GM23338 (cell line): ENCODE data around the gene ATG9A. TPM values are rescaled to one million over a fixed set of nuclear protein-coding genes. Genes with fewer than 3 reads are reported as not detected.

Source experiments
- ATAC-seq: fragments of 200-7000 bp; cut with Tn5 transposase; 3 replicates; pipeline ENCODE4 v1.9.1; 2020
- DNase-seq: peaks from one replicate; pipeline ENCODE4 v3.0.0-alpha.2; 2015; ENCODE audit warnings: low spot score
- H2AFZ ChIP-seq: fragments of 200-600 bp; sonication (generic); 2 replicates; pipeline ENCODE4 v1.8.0; 2016; ENCODE audit warnings: antibody characterized with exemption, mild to moderate bottlenecking, moderate library complexity
- H3F3A ChIP-seq: fragments of 200-600 bp; sonication (generic); replicated peaks from 2 replicates; pipeline ENCODE4 v1.8.0; 2017; ENCODE audit warnings: antibody characterized with exemption, mixed run types, low read depth
- H3K27ac ChIP-seq: fragments of 200-600 bp; sonication (generic); 2 replicates; pipeline ENCODE4 v1.6.1; 2016; ENCODE audit warnings: low read depth
- H3K27me3 ChIP-seq: fragments of 200-600 bp; sonication (generic); 2 replicates; pipeline ENCODE4 v1.8.0; 2016; ENCODE audit warnings: mild to moderate bottlenecking, mixed run types, moderate library complexity; ENCODE audit not compliant: insufficient read depth
- H3K36me3 ChIP-seq: fragments of 200-600 bp; sonication (generic); 2 replicates; pipeline ENCODE4 v1.8.0; 2016; ENCODE audit warnings: mild to moderate bottlenecking; ENCODE audit not compliant: insufficient read depth
- H3K4me1 ChIP-seq: fragments of 200-600 bp; sonication (generic); 2 replicates; pipeline ENCODE4 v1.8.0; 2016; ENCODE audit warnings: mild to moderate bottlenecking, moderate library complexity; ENCODE audit not compliant: insufficient read depth
- H3K4me2 ChIP-seq: fragments of 200-600 bp; sonication (generic); 2 replicates; pipeline ENCODE4 v1.7.1; 2017; ENCODE audit warnings: mixed run types
- H3K4me3 ChIP-seq: fragments of 200-600 bp; sonication (generic); 2 replicates; pipeline ENCODE4 v1.6.1; 2016; ENCODE audit warnings: mixed run types
- H3K79me2 ChIP-seq: fragments of 200-600 bp; sonication (generic); replicated peaks from 2 replicates; pipeline ENCODE4 v1.8.0; 2017; ENCODE audit warnings: mild to moderate bottlenecking; ENCODE audit not compliant: insufficient read depth
- H3K9me2 ChIP-seq: fragments of 200-600 bp; sonication (generic); 2 replicates; pipeline ENCODE4 v1.8.0; 2017; ENCODE audit not compliant: insufficient read depth
- H4K20me1 ChIP-seq: fragments of 200-600 bp; sonication (generic); replicated peaks from 2 replicates; pipeline ENCODE4 v1.8.0; 2017; ENCODE audit warnings: mild to moderate bottlenecking; ENCODE audit not compliant: insufficient read depth
- H3K27ac Mint-ChIP-seq: 2 replicates; pipeline ENCODE4 v1.8.0; 2020; ENCODE audit warnings: inconsistent platforms, mild to moderate bottlenecking, moderate library complexity, mixed read lengths
- H3K27me3 Mint-ChIP-seq: 3 replicates; pipeline ENCODE4 v1.8.0; 2022; ENCODE audit warnings: low read depth, mild to moderate bottlenecking, moderate library complexity, mixed read lengths, inconsistent platforms; ENCODE audit not compliant: insufficient read depth, poor library complexity
- H3K36me3 Mint-ChIP-seq: 3 replicates; pipeline ENCODE4 v1.8.0; 2021; ENCODE audit warnings: low read depth, mild to moderate bottlenecking, inconsistent platforms, moderate library complexity, mixed read lengths
- H3K4me1 Mint-ChIP-seq: 3 replicates; pipeline ENCODE4 v1.8.0; 2020; ENCODE audit warnings: mild to moderate bottlenecking, inconsistent platforms, mixed read lengths
- H3K4me3 Mint-ChIP-seq: 3 replicates; pipeline ENCODE4 v1.8.0; 2021; ENCODE audit warnings: moderate library complexity, mild to moderate bottlenecking, inconsistent platforms, mixed read lengths
- H3K9me3 Mint-ChIP-seq: 3 replicates; pipeline ENCODE4 v1.8.0; 2020; ENCODE audit warnings: moderate library complexity, mild to moderate bottlenecking, inconsistent platforms, mixed read lengths
- CREB1 ChIP-seq: fragments of 250-450 bp; sonication (Bioruptor Pico); IDR thresholded peaks from 2 replicates; pipeline ENCODE4 v1.5.0; 2020; ENCODE audit warnings: low read depth, mild to moderate bottlenecking, moderate library complexity
- CTCF ChIP-seq, 2 experiments: fragments of 200-600 bp in 1 of 2; sonication (generic) in 1 of 2; conservative IDR thresholded peaks; 2 replicates each; pipeline versions ENCODE4 v1.5.1 to v1.6.1; 2016 to 2017; ENCODE audit warnings: antibody characterized with exemption in 2 of 2, low read depth in 2 of 2, mild to moderate bottlenecking in 2 of 2, moderate library complexity in 1 of 2
- EZH2 ChIP-seq: fragments of 200-600 bp; sonication (generic); IDR thresholded peaks from one replicate; pipeline ENCODE4 v1.8.0; 2017; ENCODE audit warnings: antibody characterized with exemption, mild to moderate bottlenecking, low read depth; ENCODE audit not compliant: unreplicated experiment
- EZH2phosphoT487 ChIP-seq: fragments of 200-600 bp; sonication (generic); IDR thresholded peaks from one replicate; pipeline ENCODE4 v1.8.1; 2018; ENCODE audit warnings: antibody characterized with exemption; ENCODE audit not compliant: unreplicated experiment
- JUNB ChIP-seq: IDR thresholded peaks from one replicate; pipeline ENCODE4 v1.6.1; 2016; ENCODE audit warnings: antibody characterized with exemption; ENCODE audit not compliant: unreplicated experiment
- NANOG ChIP-seq: IDR thresholded peaks from 2 replicates; pipeline ENCODE4 v1.6.1; 2016; ENCODE audit warnings: antibody characterized with exemption, borderline replicate concordance
- POLR2AphosphoS5 ChIP-seq: IDR thresholded peaks from 2 replicates; pipeline ENCODE4 v1.6.1; 2016; ENCODE audit warnings: antibody characterized with exemption, low read depth
- REST ChIP-seq: IDR thresholded peaks from one replicate; pipeline ENCODE4 v1.6.1; 2018; ENCODE audit warnings: antibody characterized with exemption; ENCODE audit not compliant: unreplicated experiment
- STAT1 ChIP-seq: IDR thresholded peaks from one replicate; pipeline ENCODE4 v1.6.1; 2016; ENCODE audit warnings: antibody characterized with exemption; ENCODE audit not compliant: unreplicated experiment
- ZNF114 ChIP-seq: fragments of 250-450 bp; sonication (Bioruptor Pico); IDR thresholded peaks from 2 replicates; pipeline ENCODE4 v1.5.0; 2020; ENCODE audit warnings: mild to moderate bottlenecking, moderate library complexity
- ZNF331 ChIP-seq: fragments of 250-450 bp; sonication (Bioruptor Pico); IDR thresholded peaks from 2 replicates; pipeline ENCODE4 v1.5.0; 2020; ENCODE audit warnings: low read depth, mild to moderate bottlenecking, moderate library complexity
- ZNF462 ChIP-seq: fragments of 250-450 bp; sonication (Bioruptor Pico); IDR thresholded peaks from 2 replicates; pipeline ENCODE4 v1.5.0; 2020; ENCODE audit warnings: mild to moderate bottlenecking, moderate library complexity
- polyA plus RNA-seq: library from polyadenylated mRNA; unstranded; fragments of >200 nt; fragmentation: Nextera tagmentation; extraction: Ambion mirVana; gene quantifications from 2 replicates; pipeline ENCODE4 v1.2.1, GENCODE V29; 2016
- total RNA-seq: library from RNA; depleted of rRNA; stranded (reverse); fragments of >200 nt; shearing (Covaris generic); gene quantifications from 2 replicates; pipeline ENCODE4 v1.2.3, GENCODE V29; 2014

ATG9A gene
- total and polyA plus RNA-seq, 2 experiments from 2014 or later = 20.7 to 54.2 TPM

- no peak for TF ChIP-seq EZH2phosphoT487
- no peak for TF ChIP-seq REST
Observed at GRCh38 chr2:219228911-219229304, 528 bp downstream of the ATG9A start (continued).

- Histone ChIP-seq H3K79me2 (peaks cover 21% of the 10 kb centered on the region), H3K4me3 (peak overlapping the region; percentile 76), H3K9me2 (no peaks in the 10 kb centered on the region), H3K27me3 (no peaks in the 10 kb centered on the region), H3K4me2 (peak overlapping the region; percentile 96), H4K20me1 (no peaks in the 10 kb centered on the region; the same call in 1 of the 2 replicates), H3K27ac (no peak overlapping the region), H2AFZ (0 out of 2 replicates have a peak overlapping the region, but pooled peaks have one; percentile 53), H3F3A (peaks cover 7% of the 10 kb centered on the region), H3K4me1 (peaks cover 12% of the 10 kb centered on the region), H3K36me3 (peaks cover 7% of the 10 kb centered on the region; the same call in 1 of the 2 replicates)
- Mint-ChIP-seq H3K27me3 (peaks cover 11% of the 10 kb centered on the region), H3K4me1 (peaks cover 11% of the 10 kb centered on the region), H3K36me3 (peaks cover 48% of the 10 kb centered on the region), H3K9me3 (peaks cover 2% of the 10 kb centered on the region; the same call in 1 of the 3 replicates), H3K27ac (no peak overlapping the region), H3K4me3 (peak overlapping the region; percentile 73)
- ATAC-seq (no peak), DNase-seq (no peak)
- TF ChIP-seq EZH2 (no peak), ZNF331 (no peak), STAT1 (no peak), CREB1 (CRISPR knock-in tag) (no peak), ZNF114 (no peak), JUNB (no peak), POLR2AphosphoS5 (no peak), ZNF462 (no peak), CTCF (conservative IDR thresholded peaks at IDR 0.05; ENCODE audit: low read depth in 2 of 2) (no peak), NANOG (no peak)
Observed at GRCh38 chr2:219228041-219228910, 1.2 kb downstream of the ATG9A start.
